Esophagus muscularis mucosa (tissue), 4 donors: ENCODE measurements around the gene UGT1A10. TPM values are rescaled to one million over a fixed set of nuclear protein-coding genes. Genes with fewer than 3 reads are reported as not detected.

Experiments used
- DNase-seq: peaks from one replicate; pipeline ENCODE4 v3.0.0-alpha.2; 2017; ENCODE audit errors: extremely low spot score
- H3K27ac ChIP-seq, 4 donors: fragments of 200-600 bp; sonication (generic); replicated peaks in 1 of 4; 1 replicate in 3 of 4; 2 replicates in 1 of 4; pipeline ENCODE4 v1.5.1; 2016 to 2019; ENCODE audit warnings: mild to moderate bottlenecking in 1 of 4
- H3K27me3 ChIP-seq, 4 donors: fragments of 200-600 bp; sonication (generic); one replicate each; pipeline versions ENCODE4 v1.5.1 to v1.6.0; 2016 to 2019
- H3K36me3 ChIP-seq, 4 donors: fragments of 200-600 bp; sonication (generic); one replicate each; pipeline ENCODE4 v1.5.1; 2016 to 2019
- H3K4me1 ChIP-seq, 4 donors: fragments of 200-600 bp; sonication (generic); one replicate each; pipeline ENCODE4 v1.5.1; 2016 to 2019
- H3K4me3 ChIP-seq, 4 donors: fragments of 200-600 bp; sonication (generic); 1 replicate in 2 of 4; 2 replicates in 2 of 4; pipeline ENCODE4 v1.5.1; 2016 to 2019; ENCODE audit warnings: mild to moderate bottlenecking in 4 of 4, moderate library complexity in 1 of 4
- H3K9me3 ChIP-seq, 4 donors: fragments of 200-600 bp; sonication (generic); 1 replicate in 3 of 4; 2 replicates in 1 of 4; pipeline ENCODE4 v1.5.1; 2016 to 2019
- EP300 ChIP-seq: sonication (generic); formaldehyde crosslinking; IDR thresholded peaks from one replicate; pipeline ENCODE4 v1.6.1; 2017; ENCODE audit warnings: antibody characterized with exemption
- POLR2A ChIP-seq: fragments of 450-650 bp; IDR thresholded peaks from one replicate; pipeline ENCODE4 v1.6.1; 2017; ENCODE audit warnings: antibody characterized with exemption, moderate library complexity, mild to moderate bottlenecking, low read depth
- POLR2AphosphoS5 ChIP-seq, 2 donors: sonication (generic); formaldehyde crosslinking; IDR thresholded peaks; one replicate each; pipeline ENCODE4 v1.6.1; 2017; ENCODE audit warnings: antibody characterized with exemption in 2 of 2
- WGBS: methylation state at CpG from one replicate; pipeline ENCODE4 v1.1.5; 2018; 5-methylcytosine and 5-hydroxymethylcytosine counted together
- intact Hi-C: fragments of 100-400 bp; cut with DNase I; formaldehyde crosslinking; loops from one replicate; pipeline ENCODE4 v1.15.1; 2023
- total RNA-seq, 4 donors: library from RNA; depleted of rRNA; stranded (reverse); fragments of >200 nt; gene quantifications; one replicate each; pipeline versions ENCODE4 v1.1.0 to v1.2.1, GENCODE V29; 2016
- TF ChIP-seq, protein P1 (sequence below), 3 experiments: fragments of 200-600 bp in 2 of 3; fragments of 450-650 bp in 1 of 3; sonication (generic) in 2 of 3; IDR thresholded peaks; one replicate each; pipeline ENCODE4 v1.5.1; 2017 to 2019; ENCODE audit warnings: antibody characterized with exemption in 3 of 3, mild to moderate bottlenecking in 2 of 3, moderate library complexity in 1 of 3

The UGT1A10 gene
- total RNA-seq, 4 donors from 2014 or later: not detected

DNA sequence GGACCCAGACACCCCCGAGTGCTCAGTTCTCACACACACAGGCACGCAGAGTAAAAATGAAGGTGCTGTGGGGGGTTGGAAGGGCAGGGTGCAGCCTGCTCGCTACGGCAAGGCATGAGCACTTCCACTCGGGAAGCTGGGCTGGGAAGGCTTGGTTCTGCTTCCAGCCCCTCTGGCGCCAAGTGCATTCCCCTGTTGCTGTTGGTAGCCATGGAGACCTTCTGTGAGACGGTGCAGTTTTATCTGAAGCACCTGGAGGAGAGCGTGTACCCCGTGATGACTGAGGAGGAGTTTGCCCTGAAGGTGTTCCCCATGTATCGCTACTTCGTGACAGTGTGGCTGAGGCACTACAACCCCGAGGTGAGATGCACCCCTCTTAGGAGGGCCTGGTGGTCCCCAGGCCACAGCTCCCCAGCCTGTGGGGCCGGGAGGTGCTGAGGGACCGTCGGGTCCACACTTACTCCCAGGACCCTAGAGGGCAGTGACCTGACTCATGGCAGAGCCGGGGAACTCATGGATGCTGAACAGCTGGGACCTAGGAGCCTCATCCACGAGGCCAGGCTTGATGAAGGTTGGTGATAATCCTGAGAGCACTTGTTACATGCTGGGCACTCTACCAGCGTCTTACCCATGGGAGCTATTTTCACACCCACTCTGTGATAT, 157.3 kb downstream of the UGT1A10 start:
- H3K9me3 ChIP-seq: no peaks in the 10 kb centered on the region
- no peaks in the 10 kb centered on the region for H3K27me3 ChIP-seq
- intact Hi-C loops: no loop called here
- TF ChIP-seq, protein P1, sequence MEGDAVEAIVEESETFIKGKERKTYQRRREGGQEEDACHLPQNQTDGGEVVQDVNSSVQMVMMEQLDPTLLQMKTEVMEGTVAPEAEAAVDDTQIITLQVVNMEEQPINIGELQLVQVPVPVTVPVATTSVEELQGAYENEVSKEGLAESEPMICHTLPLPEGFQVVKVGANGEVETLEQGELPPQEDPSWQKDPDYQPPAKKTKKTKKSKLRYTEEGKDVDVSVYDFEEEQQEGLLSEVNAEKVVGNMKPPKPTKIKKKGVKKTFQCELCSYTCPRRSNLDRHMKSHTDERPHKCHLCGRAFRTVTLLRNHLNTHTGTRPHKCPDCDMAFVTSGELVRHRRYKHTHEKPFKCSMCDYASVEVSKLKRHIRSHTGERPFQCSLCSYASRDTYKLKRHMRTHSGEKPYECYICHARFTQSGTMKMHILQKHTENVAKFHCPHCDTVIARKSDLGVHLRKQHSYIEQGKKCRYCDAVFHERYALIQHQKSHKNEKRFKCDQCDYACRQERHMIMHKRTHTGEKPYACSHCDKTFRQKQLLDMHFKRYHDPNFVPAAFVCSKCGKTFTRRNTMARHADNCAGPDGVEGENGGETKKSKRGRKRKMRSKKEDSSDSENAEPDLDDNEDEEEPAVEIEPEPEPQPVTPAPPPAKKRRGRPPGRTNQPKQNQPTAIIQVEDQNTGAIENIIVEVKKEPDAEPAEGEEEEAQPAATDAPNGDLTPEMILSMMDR (IDR thresholded peaks at IDR 0.05): no peak
- TF ChIP-seq POLR2A (no peak), EP300 (no peak), POLR2AphosphoS5 (IDR thresholded peaks at IDR 0.05) (no peak)
- WGBS: 87% methylated on average over 16 of the region's 18 CpGs
- no peaks in the 10 kb centered on the region for H3K4me1 ChIP-seq
- no peak overlapping the region for H3K27ac ChIP-seq
- no peaks in the 10 kb centered on the region for H3K36me3 ChIP-seq
- DNase-seq: no peak
- no peak overlapping the region for H3K4me3 ChIP-seq

DNA sequence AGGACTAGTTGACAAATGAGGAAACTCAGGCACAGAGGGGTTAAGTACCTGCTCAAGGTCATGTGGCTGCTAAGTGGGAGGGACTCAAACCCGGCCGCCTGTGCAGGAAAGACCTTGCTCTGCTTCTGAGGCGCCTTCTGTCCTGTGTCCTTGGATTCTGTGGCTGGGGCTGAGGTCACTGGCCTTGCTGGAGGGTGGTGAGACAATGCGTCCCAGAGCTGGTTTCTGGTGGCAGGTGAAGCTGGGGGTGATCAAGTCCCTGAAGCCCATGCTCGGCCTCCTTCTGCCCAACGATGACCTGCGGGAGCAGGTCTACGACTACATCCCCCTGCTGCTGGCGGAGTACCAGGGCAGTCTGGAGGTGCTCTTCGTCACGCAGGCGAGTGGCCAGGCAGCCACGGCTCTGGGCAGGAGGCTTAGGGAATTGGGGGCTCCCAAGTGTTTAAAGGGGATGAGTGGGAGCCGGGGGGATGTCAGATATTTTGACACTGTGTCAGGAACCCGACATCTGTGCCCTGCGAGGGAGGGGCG, 157.9 kb downstream of the UGT1A10 start:
- H3K4me1 ChIP-seq: no peaks in the 10 kb centered on the region
- H3K27me3 ChIP-seq: no peaks in the 10 kb centered on the region
- DNase-seq: no peak
- intact Hi-C loops: no loop called here
- TF ChIP-seq POLR2AphosphoS5 (IDR thresholded peaks at IDR 0.05) (no peak), POLR2A (no peak), EP300 (no peak)
- TF ChIP-seq, protein P1 (IDR thresholded peaks at IDR 0.05): no peak
- H3K27ac ChIP-seq: no peak overlapping the region
- H3K9me3 ChIP-seq: no peaks in the 10 kb centered on the region
- 84% methylated on average over 15 of the region's 17 CpGs for WGBS
- no peak overlapping the region for H3K4me3 ChIP-seq
- no peaks in the 10 kb centered on the region for H3K36me3 ChIP-seq

DNA sequence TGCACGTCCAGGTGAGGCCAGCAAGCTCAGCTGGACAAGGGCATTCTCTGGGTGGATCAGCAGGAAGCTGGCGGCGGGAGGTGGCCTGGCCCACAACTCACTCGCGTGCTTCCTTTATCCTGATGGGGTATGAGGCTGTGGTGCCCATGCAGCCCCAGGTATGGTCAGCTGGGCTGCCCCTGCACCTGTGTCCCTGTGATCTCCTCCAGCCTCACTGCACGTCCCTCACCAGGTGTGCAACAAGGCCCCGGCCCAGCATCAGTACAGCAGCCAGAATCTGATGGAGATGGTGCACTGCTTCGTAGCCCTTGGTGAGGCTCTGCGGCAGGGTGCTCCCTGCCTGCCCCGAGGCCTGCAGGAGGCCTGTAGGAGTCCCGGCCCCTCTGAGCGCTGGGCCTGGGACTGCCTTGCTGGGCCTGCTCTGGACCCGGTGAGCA, 159.5 kb downstream of the UGT1A10 start:
- Histone ChIP-seq H3K36me3 (no peaks in the 10 kb centered on the region), H3K4me3 (no peak overlapping the region), H3K9me3 (no peaks in the 10 kb centered on the region), H3K4me1 (no peaks in the 10 kb centered on the region), H3K27ac (no peak overlapping the region), H3K27me3 (no peaks in the 10 kb centered on the region)
- TF ChIP-seq POLR2AphosphoS5 (IDR thresholded peaks at IDR 0.05) (no peak), EP300 (no peak), POLR2A (no peak)
- 95% methylated on average over 4 of the region's 13 CpGs for WGBS
- DNase-seq: no peak
- intact Hi-C loops: no loop called here

DNA sequence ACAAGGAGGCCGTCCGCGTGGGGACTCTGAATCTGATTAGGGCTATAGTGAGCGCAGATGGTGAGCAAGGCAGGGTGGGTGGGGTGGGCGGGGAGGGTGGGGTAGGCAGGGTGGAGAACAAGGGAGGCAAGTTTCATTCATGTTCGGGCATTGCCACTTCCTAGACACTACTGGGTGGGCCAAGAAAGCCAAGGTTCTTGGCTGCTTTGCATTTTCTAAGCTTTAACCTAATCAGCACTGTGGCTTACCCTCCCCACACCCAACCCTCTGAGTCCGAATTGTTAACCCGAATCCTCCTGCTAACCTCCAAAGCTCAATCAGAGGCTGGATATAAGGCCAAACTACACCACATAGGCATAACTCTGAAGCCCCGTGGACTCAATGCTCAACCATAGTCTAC, 160.0 kb downstream of the UGT1A10 start:
- DNase-seq: no peak
- TF ChIP-seq, protein P1 (IDR thresholded peaks at IDR 0.05): no peak
- TF ChIP-seq EP300 (no peak), POLR2A (no peak), POLR2AphosphoS5 (IDR thresholded peaks at IDR 0.05) (no peak)

DNA sequence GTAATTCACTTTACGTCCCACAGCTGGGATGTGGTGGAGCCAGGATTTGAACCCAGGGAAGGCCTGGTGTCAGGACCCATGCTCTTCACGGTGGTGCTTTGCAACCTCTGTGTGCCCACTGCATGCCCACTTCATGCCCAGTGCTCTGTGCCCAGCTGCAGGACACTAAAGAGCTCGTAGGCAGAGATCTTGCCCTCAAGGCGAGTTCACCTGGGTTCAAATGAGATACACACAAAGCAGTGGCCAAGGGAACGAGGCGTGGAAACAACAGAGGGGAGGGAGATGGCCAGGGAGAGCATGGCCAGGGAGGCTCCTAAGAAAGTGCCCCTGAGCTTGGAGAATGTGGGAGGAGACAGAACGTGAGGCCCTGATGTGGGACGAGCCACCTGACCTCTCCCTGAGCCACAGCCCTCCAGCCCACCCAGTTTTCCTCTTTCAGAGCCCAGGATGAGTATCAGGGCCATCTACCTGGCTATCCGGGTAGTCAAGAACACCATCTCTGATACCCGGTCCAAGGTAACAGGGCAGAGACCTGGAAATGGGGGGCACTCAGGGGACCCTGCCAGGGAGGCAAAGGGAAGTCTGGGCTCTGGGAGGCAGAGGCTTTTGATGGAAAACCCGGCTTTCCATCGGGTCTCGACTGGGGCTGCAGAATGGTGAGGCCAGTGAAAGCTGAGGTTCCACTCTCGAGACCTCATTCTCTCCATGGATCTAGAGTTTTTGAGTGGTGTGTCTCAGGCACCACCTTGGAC, 162.3 kb downstream of the UGT1A10 start:
- no peak overlapping the region for H3K4me3 ChIP-seq
- H3K27ac ChIP-seq: no peak overlapping the region
- H3K36me3 ChIP-seq: no peaks in the 10 kb centered on the region
- intact Hi-C loops: no loop called here
- WGBS: 80% methylated on average over 12 of the region's 14 CpGs
- H3K9me3 ChIP-seq: no peaks in the 10 kb centered on the region
- no peak for DNase-seq
- no peak for TF ChIP-seq POLR2A
- TF ChIP-seq POLR2AphosphoS5 (IDR thresholded peaks at IDR 0.05): no peak
- no peak for TF ChIP-seq EP300
- TF ChIP-seq, protein P1 (IDR thresholded peaks at IDR 0.05): no peak
- H3K27me3 ChIP-seq: no peaks in the 10 kb centered on the region
- no peaks in the 10 kb centered on the region for H3K4me1 ChIP-seq

More for the DNA sequence above, 160.0 kb downstream of the UGT1A10 start:
- intact Hi-C loops: no loop called here
- H3K27me3 ChIP-seq: no peaks in the 10 kb centered on the region
- H3K4me1 ChIP-seq: no peaks in the 10 kb centered on the region
- no peak overlapping the region for H3K4me3 ChIP-seq
- WGBS: 89% methylated on average over 6 of the region's 9 CpGs
- H3K27ac ChIP-seq: no peak overlapping the region
- H3K9me3 ChIP-seq: no peaks in the 10 kb centered on the region
- no peaks in the 10 kb centered on the region for H3K36me3 ChIP-seq
